ENCODE measurements around the gene MTA2. TPM values are rescaled to one million over a fixed set of nuclear protein-coding genes. Genes with fewer than 3 reads are reported as not detected.

MTA2 gene
- total RNA-seq, 1 experiment from 2014 or later = 241 TPM

GRCh38 chr11:62615521-62615920 is 13.9 kb upstream of the MTA2 start:
- Histone ChIP-seq H3K4me1 (ENCODE audit: insufficient read depth, low read length, poor library complexity, severe bottlenecking) (peaks cover 14% of the 10 kb centered on the region), H3K27ac (ENCODE audit: low read depth, low read length, poor library complexity, severe bottlenecking) (no peak overlapping the region), H3K27me3 (replicated peaks; ENCODE audit: insufficient read depth, low read depth, low read length, poor library complexity) (no peaks in the 10 kb centered on the region), H3K9me3 (ENCODE audit: low read depth, low read length, poor library complexity, severe bottlenecking) (no peaks in the 10 kb centered on the region), H3K4me3 (ENCODE audit: low read depth, low read length, poor library complexity, severe bottlenecking) (no peak overlapping the region), H3K36me3 (ENCODE audit: insufficient read depth, low read length, poor library complexity, severe bottlenecking) (peaks cover 10% of the 10 kb centered on the region)
- CTCF ChIA-PET = interaction anchor here (0.7 kb wide), 1 partner anchor 16 kb away, joined by 3 read pairs; no protein-coding TSS in a partner anchor
- intact Hi-C loops (cut with micrococcal nuclease; ENCODE audit: unreplicated experiment) = no loop called here
- no peak for DNase-seq (ENCODE audit: low spot score)
- POLR2A ChIA-PET (ENCODE audit: low non-redundant PET) = no interaction called here
- no TSS peak for BruUV-seq (replicated peaks)
- no peak for TF ChIP-seq CTCF (conservative IDR thresholded peaks at IDR 0.05; ENCODE audit: low read depth, low read length)

- DNase-seq (ENCODE audit: low spot score) = no peak
- Histone ChIP-seq H3K4me1 (ENCODE audit: insufficient read depth, low read length, poor library complexity, severe bottlenecking) (peaks cover 11% of the 10 kb centered on the region), H3K27ac (ENCODE audit: low read depth, low read length, poor library complexity, severe bottlenecking) (peak overlapping the region; percentile 50), H3K36me3 (ENCODE audit: insufficient read depth, low read length, poor library complexity, severe bottlenecking) (peaks cover 10% of the 10 kb centered on the region), H3K27me3 (replicated peaks; ENCODE audit: insufficient read depth, low read depth, low read length, poor library complexity) (no peaks in the 10 kb centered on the region), H3K4me3 (ENCODE audit: low read depth, low read length, poor library complexity, severe bottlenecking) (no peak overlapping the region), H3K9me3 (ENCODE audit: low read depth, low read length, poor library complexity, severe bottlenecking) (no peaks in the 10 kb centered on the region)
- BruUV-seq (replicated peaks) = no TSS peak
- intact Hi-C loops (cut with micrococcal nuclease; ENCODE audit: unreplicated experiment) = no loop called here
- POLR2A ChIA-PET (ENCODE audit: low non-redundant PET) = no interaction called here
- TF ChIP-seq EZH2 (IDR thresholded peaks at IDR 0.05; ENCODE audit: borderline replicate concordance, low read depth, low read length, poor library complexity, severe bottlenecking) (no peak), CTCF (conservative IDR thresholded peaks at IDR 0.05; ENCODE audit: low read depth, low read length) (no peak)
- CTCF ChIA-PET = no interaction called here
These were observed 12.6 kb upstream of the MTA2 start for GRCh38 chr11:62614275-62614674.

DNA sequence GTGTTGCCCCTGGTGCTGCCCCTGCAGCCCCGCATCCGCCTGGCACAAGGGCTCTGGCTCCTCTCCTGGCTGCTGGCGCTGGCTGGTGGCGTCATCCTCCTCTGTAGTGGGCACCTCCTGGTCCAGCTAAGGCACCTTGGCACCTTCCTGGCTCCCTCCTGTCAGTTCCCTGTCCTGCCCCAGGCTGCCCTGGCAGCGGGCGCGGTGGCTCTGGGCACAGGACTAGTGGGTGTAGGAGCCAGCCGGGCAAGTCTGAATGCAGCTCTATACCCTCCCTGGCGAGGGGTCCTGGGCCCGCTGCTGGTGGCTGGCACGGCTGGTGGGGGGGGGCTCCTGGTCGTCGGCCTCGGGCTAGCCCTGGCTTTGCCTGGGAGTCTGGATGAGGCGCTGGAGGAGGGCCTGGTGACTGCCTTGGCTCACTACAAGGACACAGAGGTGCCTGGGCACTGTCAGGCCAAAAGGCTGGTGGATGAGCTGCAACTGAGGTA is 11.7 kb upstream of the MTA2 start:
- no TSS peak for BruUV-seq (replicated peaks)
- Histone ChIP-seq H3K27me3 (replicated peaks; ENCODE audit: insufficient read depth, low read depth, low read length, poor library complexity) (no peaks in the 10 kb centered on the region), H3K27ac (ENCODE audit: low read depth, low read length, poor library complexity, severe bottlenecking) (peak overlapping the region; percentile 50), H3K36me3 (ENCODE audit: insufficient read depth, low read length, poor library complexity, severe bottlenecking) (peaks cover 10% of the 10 kb centered on the region), H3K4me1 (ENCODE audit: insufficient read depth, low read length, poor library complexity, severe bottlenecking) (peaks cover 11% of the 10 kb centered on the region), H3K4me3 (ENCODE audit: low read depth, low read length, poor library complexity, severe bottlenecking) (no peak overlapping the region), H3K9me3 (ENCODE audit: low read depth, low read length, poor library complexity, severe bottlenecking) (no peaks in the 10 kb centered on the region)
- ChIA-PET CTCF (no interaction called here), POLR2A (ENCODE audit: low non-redundant PET) (no interaction called here)
- no peak for TF ChIP-seq EZH2 (IDR thresholded peaks at IDR 0.05; ENCODE audit: borderline replicate concordance, low read depth, low read length, poor library complexity, severe bottlenecking)
- no peak for TF ChIP-seq CTCF (conservative IDR thresholded peaks at IDR 0.05; ENCODE audit: low read depth, low read length)
- intact Hi-C loops (cut with micrococcal nuclease; ENCODE audit: unreplicated experiment) = no loop called here
- DNase-seq (ENCODE audit: low spot score) = no peak

Data from A673 (cell line).